ENCODE measurements around the gene STAT5B. TPM values are rescaled to one million over a fixed set of nuclear protein-coding genes. Genes with fewer than 3 reads are reported as not detected.
"Not testable (repeated sequence)": the region's sequence is repeated elsewhere in the genome, so short reads cannot be mapped to it uniquely, and the experiment has no call there.

STAT5B gene
- polyA plus RNA-seq, 1 donor: 54.4 TPM

DNA sequence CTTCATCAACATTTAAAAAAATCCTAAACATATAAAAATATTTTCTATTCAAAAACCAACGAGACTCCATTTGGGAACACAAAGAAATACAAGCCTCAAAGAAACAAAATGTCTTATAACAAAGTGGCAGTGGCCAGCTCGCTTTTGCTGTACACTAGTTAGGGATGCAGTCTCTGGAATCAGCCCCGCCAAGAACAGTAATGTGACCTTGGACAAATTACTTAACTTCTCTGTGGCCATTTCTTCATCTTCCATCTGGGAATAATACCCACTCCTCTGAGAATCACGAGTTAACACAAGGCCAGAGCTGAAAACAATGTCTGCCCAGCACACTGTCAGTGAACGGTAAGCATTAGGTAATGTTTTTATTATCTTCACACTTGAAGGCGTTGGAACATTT, 5.6 kb downstream of the STAT5B start:
- no peak for DNase-seq

GRCh38 chr17:42270170-42270535, 6.0 kb downstream of the STAT5B start:
- DNase-seq: no peak

- DNase-seq: no peak
Measured at GRCh38 chr17:42268236-42268635, 8.0 kb downstream of the STAT5B start.

DNA sequence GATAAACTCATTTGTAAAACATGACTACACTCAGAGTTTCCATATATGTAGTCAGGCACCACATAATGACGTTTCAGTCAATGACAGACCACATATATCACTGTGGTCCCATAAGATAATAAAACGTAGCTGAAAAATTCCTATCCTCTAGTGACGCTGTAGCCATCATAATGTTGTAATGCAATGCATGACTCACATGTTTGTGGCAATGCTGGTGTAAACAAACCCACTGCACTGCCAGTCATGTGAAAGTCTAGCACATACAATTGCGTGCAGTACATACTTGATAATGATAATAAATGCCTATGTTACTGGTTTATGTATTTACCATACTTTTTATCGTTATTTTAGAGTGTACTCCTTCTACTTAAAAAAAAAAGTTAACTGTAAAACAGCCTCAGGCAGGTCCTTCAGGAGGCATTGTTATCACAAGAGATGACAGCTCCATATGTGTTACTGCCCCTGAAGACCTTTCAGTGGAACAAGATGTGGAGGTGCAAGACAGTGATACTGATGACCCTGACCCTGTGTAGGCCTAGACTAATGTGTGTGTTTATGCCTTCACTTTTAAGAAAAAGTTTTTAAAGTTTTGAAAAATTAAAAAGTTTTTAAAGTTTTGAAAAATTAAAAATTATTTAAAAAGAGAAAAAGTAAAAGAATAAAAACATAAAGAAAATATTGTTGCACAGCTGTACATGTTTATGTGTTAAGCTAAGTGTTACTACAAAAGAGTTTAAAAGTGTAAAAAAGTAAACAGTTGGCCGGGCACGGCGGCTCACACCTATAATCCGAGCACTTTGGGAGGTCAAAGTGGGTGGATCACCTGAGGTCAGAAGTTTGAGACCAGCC, 9.0 kb downstream of the STAT5B start:
- no peak for DNase-seq

- no peak for DNase-seq
Measured at GRCh38 chr17:42266462-42266861, 9.7 kb downstream of the STAT5B start.

- not testable (repeated sequence) for DNase-seq
Measured at GRCh38 chr17:42264366-42264765, 11.8 kb downstream of the STAT5B start.

DNA sequence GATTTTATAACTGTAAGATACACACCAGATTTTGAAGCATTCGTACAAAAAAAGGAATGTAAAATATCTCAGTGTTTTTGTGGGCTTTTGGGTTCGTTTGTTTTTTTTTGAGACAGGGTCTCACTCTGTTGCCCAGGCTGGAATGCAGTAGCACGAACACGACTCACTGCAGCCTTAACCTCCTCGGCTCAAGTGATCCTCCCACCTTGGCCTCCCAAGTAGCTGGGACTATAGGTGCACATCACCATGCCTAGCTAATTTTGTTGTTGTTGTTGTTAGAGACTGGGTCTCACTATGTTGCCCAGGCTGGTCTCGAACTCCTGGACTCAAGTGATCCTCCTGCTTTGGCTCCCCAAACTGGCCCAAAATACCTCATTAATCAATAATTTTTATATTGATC, 15.9 kb downstream of the STAT5B start:
- DNase-seq: no peak

- DNase-seq: no peak
Measured at GRCh38 chr17:42255445-42255844, 20.7 kb downstream of the STAT5B start.

DNA sequence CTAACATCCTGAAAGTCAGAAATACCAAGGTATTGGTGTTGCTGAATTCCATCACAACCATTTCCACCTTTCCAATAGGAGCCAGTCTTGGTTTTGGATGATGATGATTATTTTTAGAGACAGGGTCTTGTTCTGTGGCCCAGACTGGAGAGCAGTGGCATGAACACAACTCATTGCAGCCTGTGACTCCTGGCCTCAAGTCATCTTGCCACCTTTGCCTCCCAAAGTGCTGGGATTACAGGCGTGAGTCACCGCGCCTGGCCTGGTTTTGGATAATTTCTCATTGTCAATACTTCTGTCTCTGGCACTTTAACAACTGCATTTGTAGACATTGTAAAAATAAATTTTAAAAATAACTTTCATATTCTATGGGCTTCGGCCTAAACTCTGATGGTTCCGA, 22.6 kb downstream of the STAT5B start:
- no peak for DNase-seq

- DNase-seq: no peak
Measured at GRCh38 chr17:42252597-42253550, 23.3 kb downstream of the STAT5B start.

DNA sequence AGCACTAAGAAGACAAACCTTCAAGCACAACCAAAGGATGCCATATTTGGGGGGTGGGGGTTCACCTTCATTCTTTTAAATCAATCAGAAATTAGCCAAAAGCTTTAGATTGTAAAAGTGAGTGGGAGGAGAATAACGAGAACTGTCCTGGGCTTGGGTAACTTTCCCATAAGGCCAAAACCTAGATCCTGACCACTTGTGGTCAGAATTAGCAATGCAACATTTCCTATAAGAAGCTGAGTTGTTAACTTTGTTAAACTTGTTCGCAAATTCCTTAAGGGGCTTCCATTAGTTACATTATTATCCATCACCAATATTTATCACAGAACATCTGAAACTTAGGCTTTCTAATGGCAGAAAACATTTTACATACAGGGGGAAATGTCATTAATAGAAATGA, 25.1 kb downstream of the STAT5B start:
- no peak for DNase-seq

- no peak for DNase-seq
Measured at GRCh38 chr17:42249681-42250446, 26.3 kb downstream of the STAT5B start.

- peak; percentile 53 for DNase-seq
Measured at GRCh38 chr17:42248351-42249179, 27.6 kb downstream of the STAT5B start.

DNA sequence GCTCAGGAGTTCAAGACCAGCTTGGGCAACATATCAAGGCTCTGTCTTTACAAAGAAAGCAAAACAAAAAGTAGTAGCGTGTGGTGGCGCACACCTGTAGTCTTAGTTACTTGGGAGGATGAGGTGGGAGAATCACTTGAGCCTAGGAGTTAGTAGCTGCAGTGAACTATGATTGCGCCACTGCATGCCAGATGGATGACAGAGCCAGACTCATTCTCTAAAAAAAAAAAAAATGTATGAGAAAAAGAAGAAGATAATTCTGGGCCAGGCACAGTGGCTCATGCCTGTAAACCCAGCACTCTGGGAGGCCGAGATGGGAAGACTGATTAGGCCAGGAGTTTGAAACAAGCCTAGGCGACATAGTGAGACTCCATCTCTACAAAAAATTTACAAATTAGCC, 28.5 kb downstream of the STAT5B start:
- DNase-seq: no peak

GRCh38 chr17:42246515-42246914, 29.7 kb downstream of the STAT5B start:
- DNase-seq: no peak

DNA sequence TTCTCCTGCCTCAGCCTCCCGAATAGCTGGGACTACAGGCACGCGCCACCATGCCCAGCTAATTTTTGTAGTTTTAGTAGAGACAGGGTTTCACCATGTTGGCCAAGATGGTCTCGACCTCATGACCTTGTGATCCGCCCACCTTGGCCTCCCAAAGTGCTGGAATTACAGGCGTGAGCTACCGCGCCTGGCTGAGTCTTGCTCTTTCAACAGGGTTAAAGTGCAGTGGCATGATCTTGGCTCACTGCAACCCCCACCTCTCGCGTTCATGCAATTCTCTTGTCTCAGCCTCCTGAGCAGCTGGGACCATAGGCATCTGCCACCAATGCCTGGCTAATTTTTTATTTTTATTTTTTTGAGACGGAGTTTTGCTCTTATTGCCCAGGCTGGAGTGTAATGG, 31.0 kb downstream of the STAT5B start:
- DNase-seq: not testable (repeated sequence)

DNA sequence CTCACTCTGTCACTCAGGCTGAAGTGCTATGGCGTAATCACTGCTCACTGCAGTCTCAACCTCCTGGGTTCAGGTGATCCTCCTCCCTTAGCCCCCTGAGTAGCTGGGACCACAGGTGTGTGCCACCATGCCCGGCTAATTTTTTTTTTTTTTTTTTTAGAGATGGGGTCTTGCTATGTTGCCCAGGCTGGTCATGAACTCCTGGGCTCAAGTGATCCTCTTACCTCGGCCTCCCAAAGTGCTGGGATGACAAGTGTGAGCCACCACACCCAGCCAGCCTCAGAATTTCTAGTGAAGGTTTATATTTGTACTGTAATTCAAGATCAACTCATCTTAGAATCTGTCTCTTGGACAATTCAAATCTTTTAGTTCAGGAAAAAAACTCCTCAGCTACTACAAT, 32.1 kb downstream of the STAT5B start:
- not testable (repeated sequence) for DNase-seq

- no peak for DNase-seq
Measured at GRCh38 chr17:42243493-42243982, 32.7 kb downstream of the STAT5B start.

GRCh38 chr17:42241871-42242270, 34.3 kb downstream of the STAT5B start:
- no peak for DNase-seq

DNA sequence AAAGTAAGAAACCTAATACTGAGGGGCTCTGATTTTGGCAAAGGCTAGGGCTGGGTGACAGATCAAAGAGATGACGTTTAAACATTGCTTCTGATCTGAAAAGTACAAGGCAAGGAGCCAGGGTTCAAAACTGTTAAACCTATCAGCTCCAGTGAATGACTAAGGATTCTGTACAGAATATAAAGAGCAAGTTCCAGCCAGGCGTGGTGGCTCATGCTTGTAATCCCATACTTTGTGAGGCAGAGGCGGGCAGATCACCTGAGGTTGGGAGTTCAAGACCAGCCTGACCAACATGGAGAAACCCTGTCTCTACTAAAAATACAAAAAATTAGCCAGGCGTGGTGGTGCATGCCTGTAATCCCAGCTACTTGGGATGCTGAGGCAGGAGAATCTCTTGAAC, 35.3 kb downstream of the STAT5B start:
- not testable (repeated sequence) for DNase-seq

DNA sequence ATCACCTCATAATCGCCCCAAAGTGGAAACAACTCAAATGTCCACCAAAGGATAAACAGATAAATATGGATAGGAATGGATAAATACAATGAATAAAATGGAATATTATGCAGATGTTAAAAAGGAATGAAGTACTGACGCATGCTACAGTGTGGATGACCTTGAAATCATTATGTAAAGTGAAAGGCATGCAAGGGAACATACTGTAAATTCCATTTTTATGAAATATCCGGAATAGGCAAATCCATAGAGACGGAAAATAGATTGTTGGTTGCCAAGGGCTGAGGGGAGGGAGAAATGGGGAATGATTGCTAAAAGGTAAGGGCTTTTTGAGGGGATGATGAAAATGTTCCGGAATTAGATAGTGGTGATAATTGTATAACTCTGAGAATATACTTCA, 36.0 kb downstream of the STAT5B start:
- DNase-seq: no peak
